CD4-positive, alpha-beta T cell treated with Interleukin-4 for 1 hour (primary cell): Measurements from ENCODE around the gene GFER.
"Not testable (repeated sequence)": the region's sequence is repeated elsewhere in the genome, so short reads cannot be mapped to it uniquely, and the experiment has no call there.

Experiments
- DNase-seq, 2 donors: peaks; one replicate each; pipeline ENCODE4 v3.0.0-alpha.2; 2020 to 2022

The GFER gene

DNA sequence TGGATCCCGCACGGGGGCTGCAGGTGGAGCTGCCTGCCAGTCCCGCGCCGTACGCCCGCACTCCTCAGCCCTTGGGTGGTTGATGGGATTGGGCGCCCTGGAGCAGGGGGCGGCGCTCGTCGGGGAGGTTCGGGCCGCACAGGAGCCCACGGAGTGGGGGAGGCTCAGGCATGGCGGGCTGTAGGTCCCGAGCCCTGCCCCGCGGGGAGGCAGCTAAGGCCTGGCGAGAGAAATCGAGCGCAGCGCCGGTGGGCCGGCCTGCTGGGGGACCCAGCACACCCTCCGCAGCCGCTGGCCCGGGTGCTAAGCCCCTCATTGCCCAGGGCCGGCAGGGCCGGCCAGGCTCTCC is 25.9 kb upstream of the GFER start:
- not testable (repeated sequence) for DNase-seq

DNA sequence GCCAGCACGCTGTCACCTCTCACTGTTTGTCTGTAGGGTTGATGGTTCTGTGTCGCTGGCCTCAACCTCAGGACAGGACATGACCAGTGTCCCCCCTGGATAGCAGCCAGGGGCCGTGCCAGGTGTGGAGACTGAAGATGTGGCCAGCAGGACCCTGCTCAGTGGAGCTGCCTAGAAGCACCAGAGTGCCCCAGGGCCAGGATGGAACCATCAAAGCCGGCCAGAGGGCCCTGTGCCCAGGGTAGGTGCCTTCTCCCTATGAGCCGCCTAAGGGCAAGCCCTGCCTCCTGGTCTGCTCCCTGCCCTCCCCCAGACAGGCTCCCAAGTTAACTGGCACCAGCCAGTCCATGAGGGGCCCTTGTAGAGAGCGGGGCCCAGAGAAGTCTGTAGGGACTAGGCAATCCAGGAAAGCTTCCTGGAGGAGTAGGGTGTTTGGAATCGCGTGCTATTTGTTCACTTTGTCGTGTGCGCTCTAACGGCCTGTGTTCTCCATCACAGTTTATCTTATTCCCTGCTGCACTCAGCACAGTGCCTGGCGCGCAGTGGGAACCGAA is 25.2 kb upstream of the GFER start:
- no peak for DNase-seq

DNA sequence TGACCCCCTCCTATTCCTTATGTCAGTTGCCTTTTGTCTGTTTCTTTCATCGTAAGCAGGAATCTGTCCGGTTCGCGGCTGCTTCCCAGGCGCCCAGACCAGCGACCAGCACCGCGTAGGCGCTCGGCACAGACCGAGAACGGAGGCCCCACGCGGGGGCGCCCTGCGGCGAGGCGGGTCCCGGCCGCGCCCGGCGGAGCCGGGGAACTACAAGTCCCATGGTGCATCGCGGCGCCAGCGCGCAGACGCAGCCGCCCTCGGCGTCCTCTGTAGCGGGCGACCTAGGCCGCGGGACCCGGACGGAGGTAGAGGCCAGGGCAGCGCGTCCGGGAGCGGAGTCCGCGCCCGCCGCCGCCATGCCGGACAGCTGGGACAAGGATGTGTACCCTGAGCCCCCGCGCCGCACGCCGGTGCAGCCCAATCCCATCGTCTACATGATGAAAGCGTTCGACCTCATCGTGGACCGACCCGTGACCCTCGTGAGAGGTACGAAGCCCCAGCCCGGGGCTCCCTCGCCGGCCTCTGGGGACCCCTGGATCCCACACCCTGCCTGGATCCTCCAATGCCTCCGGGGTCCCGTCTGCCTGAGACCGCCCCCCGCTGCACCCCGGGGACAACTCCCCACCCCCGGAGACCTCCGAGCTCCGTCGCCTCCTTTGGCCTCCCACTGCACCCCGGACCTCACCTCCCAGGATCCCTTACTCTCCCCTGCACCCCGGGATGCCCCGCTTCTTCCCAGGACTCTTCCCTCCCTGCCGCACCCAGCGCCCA is 24.5 kb upstream of the GFER start, which contains the start of gene NDUFB10:
TSS of gene NDUFB10 (plus strand) at position 270 of the 771 bp plus-strand sequence. CDS start at position 357, 87 bp downstream.
- DNase-seq: peak; percentile 89 to 91

DNA sequence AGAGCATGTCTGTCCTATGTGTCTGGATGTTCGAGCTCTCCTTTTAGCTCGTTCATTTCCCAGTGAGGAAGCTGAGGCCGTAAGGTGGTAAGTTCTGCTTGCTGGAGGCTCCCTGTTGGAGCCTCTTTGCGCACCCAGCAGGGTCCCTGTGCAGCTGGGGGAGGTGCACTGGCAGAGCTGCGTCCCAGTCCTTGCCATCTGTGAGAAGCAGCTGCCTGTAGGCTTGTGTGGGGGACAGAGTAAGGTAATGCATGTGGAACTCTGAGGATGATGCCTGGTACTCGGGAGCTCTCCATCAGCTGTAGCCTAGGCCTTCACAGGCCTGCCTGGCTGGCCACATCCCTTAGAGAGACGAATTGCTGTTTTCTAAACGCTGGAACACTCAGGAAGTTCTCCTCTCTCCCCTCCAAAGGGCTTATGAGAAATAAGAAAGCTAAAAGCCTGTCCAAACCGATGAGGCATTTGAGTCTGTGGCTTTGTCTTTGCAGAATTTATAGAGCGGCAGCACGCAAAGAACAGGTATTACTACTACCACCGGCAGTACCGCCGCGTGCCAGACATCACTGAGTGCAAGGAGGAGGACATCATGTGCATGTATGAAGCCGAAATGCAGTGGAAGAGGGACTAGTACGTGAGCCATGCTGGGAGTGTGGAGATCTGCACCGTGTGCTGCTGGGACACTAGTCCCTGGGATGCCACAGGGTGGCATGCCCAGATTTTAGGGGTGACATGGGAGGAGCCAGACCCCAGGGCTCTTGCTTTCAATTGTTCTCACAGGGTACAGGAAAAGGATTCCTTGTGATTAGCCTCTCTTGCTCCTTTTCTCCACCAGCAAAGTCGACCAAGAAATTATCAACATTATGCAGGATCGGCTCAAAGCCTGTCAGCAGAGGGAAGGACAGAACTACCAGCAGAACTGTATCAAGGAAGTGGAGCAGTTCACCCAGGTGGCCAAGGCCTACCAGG is 23.0 kb upstream of the GFER start:
- DNase-seq: peak in 1 of 2 donors; percentile 47

DNA sequence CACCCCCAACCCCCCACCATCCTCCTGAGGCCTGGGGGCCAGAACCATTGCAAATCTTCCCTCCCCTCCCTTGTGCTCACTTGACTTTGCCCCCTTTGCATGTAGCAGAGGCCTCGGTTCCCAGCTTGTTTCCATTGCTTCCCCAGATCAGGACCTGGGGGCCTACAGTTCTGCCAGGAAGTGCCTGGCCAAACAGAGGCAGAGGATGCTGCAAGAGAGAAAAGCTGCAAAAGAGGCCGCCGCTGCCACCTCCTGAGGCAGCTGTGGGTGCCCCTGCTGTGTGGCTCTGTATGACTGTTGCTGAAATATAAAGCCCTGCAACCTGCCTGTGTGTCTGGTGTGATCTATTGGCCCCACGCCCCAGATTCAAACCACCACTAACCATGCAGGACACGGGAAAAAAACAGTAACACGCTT is 22.3 kb upstream of the GFER start:
- DNase-seq: peak in 1 of 2 donors; percentile 22

DNA sequence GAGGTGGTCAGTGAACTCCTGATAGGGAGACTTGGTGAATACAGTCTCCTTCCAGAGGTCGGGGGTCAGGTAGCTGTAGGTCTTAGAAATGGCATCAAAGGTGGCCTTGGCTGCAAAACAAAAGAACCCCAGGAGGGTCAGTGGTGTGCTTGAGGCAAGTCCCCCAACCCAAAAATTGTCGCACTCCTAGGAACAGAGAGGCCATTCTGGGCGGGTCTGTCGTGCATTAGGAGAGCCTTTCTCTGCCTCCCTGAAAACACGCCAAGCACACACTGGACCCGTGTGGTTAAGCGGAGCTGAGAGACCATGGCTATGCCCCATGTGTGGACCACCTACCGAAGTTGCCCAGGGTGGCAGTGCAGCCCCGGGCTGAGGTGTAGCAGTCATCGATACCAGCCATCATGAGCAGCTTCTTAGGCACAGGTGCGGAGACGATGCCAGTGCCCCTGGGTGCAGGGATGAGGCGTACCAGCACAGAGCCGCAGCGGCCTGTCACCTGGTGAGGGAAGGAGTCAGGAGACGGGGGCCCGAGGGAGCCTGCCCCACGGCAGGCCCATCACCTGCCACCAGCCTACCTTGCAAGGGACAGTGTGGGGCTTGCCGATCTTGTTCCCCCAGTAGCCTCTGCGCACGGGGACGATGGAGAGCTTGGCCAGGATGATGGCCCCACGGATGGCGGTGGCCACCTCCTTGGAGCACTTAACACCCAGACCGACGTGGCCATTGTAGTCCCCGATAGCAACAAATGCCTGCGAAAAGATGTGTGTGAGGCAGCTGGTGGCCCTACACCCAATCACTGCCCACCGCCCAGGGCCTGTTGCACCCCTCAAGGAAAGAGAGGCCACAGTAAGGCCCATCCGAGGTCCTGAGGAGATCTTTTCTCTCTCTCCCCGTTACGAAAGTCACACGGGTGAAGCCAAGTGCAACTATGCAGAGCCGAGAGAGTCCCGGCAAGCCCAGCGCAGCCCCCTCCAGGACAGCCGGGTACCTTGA is 21.5 kb upstream of the GFER start:
- not testable (repeated sequence) for DNase-seq

DNA sequence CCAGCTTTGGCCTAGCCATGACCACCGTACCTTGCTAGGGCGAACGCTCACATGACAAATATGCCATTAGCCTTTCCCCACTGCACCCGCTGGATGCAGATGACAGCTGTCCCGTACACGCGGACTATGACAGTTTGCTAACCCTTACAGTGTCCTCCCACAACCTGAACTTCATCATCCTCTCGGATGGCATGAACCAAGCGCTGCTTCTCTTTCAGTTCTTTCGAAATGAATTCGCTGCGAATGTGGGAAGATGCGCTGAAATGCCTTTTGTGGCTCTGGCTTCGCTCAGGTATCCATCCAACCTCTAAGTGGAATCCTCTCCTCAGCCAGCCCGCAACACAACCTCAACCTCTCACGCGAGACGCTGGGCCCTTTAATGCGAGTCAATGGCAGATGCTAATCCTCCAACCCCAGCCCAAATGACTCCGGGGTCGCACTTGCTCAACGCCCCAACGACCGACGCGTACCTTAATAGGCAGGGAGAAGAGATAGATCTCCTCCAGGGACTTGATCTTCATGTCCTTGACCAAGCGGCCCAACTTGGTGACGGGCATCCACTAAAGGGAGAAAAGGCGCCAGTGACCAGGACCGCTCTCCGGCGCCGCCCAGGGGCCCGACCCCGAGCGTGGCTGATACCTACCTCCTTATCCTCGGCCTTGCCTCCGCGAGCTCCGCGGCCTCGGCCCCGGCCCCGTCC is 20.0 kb upstream of the GFER start:
- peak; percentile 36 to 57 for DNase-seq

DNA sequence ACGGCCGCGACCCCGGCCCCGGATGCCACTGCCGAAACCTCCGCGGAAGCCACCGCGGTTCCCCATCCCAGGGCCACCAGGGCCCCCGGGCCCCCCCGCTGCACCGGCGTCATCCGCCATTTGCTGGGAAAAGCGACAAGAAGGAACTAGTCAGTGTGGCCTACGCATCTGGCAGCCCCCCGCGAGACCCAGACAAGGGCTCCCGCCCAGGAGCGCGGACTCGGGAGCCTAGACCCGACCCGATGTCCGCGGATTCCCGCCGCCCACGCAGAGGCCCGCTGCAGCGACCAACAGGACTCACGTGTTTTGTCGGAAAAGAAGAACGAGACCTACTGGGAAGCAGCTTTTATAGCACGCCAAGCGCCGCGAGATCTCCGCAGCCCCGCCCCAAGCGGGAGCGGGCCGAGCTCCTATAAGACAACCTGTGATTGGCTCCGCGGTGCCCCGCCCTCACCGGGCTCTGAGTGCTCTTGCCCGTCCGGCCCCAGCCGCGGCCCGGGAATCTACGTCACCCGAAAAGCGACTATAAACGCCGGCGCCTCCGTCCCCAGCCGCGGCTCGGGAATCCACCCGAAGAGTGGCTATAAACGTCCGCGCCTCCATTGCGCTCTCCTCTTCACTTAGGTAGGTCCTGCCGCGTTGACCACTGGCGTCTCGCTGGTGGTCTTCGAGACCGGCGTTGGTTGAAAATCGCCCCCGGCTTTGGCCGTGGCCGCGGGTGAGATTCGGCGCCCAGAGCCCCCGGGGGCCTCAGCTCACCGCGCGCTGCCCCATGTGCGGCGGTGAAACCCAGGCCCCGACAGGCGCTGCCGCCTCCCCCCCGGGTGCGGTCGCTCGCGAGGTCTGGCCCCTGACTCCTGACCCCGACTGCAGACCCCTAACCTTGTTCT is 19.2 kb upstream of the GFER start, which contains the start of gene RPS2:
TSS of gene RPS2 (minus strand) at position 321 of the 890 bp plus-strand sequence. CDS start at position 120, 201 bp downstream.
- peak; percentile 99 for DNase-seq

DNA sequence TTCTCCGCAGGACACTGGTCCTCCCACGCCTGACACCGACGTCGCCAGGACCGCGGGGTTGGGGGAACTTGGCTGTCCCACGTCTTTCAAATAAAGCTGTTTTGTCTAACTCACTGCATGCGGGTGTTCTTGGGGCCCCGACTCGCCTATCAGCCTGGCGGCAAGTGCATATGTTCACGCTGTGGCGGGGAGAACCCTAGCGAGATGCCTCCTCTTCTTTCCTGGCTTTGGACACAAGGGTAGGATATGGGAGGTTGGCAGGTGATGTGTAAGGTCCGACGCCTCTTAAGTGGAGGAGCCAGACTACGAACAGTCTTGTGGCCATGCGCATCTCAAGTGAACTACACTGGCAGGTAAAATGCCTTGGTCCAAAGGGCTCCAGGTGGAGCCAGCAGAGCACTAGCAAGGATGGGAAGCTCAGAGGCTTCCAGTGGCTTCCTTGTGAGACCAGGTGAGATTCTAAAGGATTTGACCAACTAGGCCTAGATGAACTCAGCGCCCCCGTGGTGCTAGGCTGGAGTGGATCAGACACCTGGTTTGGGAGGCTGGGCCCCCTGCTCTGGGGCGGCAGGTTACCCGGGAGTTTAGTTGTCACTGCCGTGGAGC is 18.5 kb upstream of the GFER start:
- DNase-seq: peak in 1 of 2 donors; percentile 21

DNA sequence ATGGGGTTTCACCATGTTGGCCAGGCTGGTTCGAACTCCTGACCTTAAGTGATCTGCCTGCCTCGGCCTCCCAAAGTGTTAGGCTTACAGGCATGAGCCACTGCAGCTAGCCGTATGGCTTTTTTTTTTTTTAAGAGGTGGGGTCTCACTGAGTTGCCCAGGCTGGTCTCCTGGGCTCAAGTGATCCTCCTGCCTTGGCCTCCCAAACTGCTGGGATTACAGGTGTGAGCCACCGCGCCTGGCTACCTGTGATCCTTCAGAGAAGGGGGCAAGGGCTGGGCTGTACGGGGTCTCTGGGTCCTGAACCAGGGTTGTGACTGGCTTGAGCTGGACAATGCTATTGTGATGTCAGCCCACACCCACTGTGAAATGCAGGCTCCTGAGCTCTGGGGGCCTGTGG is 17.5 kb upstream of the GFER start, which contains the start of gene RNF151:
TSS of gene RNF151 (plus strand) at position 397 of the 400 bp plus-strand sequence. CDS start 26 bp downstream, outside the sequence.
- DNase-seq: no peak

DNA sequence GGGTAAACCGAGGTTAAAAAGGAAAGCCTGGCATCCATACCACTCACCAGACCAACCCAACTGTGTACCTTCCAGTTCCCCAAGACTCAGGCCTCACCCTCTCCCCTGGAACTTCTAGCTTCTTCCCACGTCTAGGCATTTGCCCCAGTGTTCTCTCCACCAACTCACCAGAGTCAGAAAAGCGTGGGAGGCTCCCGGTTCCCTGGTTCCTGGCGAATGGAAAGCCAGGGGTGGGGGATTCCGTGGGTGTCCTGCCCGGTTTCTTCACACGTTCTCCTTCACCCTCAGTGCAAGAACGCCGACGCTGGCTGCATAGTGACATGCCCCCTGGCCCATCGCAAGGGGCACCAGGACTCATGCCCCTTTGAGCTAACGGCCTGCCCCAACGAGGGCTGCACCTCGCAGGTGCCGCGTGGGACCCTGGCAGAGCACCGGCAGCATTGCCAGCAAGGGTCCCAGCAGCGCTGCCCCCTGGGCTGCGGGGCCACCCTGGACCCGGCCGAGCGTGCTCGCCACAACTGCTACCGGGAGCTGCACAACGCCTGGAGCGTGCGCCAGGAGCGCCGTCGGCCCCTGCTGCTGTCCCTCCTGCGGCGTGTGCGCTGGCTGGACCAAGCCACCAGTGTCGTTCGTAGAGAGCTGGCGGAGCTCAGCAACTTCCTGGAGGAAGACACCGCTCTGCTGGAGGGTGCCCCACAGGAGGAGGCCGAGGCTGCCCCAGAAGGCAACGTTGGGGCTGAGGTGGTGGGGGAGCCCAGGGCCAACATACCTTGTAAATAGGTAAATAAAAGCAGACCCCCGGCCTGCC is 15.6 kb upstream of the GFER start:
- no peak for DNase-seq

DNA sequence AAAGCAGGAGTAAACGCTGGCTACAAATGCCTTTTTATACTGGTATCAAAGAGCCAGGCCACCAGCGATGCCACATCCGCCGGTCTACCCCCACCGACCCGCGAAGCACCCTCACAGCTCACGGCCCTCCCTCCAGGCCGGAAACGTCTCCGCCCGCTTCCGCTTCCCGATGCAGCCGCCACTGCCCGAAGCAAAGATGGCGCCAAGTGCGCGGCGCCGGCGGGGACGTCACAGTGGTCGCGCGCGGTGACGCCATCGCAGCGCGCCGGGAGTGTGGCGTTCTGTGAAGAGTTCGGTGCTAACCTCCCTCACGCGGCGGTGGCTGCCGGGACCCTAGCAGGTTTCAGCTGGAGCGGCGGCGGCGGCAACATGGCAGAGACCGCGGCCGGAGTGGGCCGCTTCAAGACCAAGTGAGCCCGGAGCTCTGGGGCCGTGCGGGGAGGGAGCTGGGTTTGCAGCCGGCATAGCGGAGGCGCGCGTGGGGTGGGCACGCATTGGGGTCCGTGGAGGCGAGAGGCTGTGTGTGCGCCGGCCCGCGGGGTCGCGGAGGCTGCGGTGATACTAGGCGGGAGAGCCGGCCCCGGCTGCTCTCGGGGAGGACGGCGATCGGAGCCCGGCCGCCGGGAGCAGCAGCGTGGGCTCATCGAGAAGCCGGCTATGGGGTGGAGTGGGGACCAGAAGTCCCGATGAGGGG is 12.1 kb upstream of the GFER start, which contains the start of gene TBL3:
TSS of gene TBL3 (plus strand) at position 258 of the 694 bp plus-strand sequence. CDS start at position 370, 112 bp downstream.
- peak; percentile 96 to 97 for DNase-seq

DNA sequence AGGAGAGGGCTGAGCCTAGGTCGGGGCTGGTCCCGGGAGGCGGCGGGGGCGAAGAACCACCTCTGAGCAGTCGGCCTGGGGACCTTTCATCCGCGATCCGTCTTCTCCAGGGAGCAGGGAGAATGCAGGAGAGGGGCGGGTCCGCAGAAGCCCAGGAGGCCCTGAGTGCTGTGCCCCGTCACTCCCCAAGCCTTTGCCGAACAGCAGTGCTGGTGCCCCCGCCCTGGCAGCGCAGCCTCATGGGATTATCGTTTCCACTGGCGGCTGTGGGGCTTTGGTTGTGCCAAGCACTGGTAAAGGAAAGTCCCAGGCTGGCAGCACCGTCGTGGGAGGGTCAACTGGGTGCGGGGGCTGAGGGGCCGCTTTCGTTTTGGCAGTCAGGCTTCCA is 11.5 kb upstream of the GFER start:
- DNase-seq: no peak

DNA sequence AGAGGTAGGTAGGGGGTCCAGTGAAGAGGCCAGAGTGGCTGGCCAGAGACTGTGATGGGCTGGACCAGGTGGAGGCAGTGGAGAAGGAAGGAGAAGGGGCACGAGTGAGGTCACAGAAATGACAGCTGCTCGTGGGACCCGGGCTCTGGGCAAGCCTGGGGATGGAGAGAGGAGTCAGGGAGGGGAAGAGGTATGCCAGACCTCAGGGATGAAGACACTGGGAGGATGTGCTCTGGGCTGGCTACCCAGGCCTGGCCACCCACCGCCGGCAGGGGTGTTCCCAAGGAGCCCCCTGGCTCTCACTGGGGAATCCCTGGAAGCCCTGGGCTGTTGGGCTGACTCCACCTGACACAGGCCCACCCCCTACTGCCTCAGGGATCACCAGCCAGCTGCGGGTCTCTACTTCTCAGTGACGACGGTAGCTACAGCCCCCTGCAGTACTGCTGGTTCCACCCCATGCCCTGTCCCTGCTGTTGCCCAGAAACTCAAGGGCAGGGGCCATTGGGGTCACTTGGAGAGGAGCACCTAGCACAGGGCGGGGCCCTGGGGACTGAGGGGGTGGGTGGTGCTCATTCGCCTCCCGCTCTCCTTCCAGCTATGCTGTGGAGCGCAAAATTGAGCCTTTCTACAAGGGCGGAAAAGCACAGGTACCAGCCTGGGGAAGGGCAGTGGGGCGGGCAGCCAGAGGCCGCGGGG is 10.4 kb upstream of the GFER start:
- DNase-seq: no peak

DNA sequence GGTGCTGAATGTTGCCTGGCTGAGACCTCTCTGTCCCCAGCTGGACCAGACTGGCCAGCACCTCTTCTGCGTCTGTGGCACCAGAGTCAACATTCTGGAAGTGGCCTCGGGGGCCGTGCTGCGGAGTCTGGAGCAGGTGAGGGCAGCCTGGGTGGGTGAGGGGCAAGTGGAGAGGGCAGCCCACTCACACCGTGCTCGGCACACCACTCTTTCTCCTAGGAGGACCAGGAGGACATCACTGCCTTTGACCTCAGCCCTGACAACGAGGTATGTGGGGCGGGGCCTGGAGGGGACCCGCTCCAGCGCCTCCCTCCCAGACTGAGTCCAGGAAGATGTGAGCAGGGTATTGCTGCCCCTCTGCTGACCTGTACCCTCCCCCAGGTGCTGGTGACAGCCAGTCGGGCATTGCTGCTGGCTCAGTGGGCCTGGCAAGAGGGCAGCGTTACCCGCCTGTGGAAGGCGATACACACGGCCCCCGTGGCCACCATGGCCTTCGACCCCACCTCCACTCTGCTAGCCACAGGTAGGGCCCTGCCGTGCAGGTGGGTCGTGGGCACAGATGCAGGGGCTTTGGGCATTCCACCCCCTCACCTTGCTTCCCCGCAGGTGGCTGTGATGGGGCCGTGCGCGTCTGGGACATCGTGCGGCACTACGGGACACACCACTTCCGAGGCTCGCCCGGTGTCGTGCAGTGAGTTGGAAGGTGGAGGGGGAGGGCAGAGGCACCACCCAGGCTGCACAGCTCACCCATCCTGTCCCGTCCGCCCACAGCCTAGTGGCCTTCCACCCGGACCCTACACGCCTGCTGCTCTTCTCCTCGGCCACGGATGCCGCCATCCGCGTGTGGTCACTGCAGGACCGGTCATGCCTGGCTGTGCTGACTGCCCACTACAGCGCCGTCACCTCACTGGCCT is 9.6 kb upstream of the GFER start:
- no peak for DNase-seq
